ENCODE data around the gene GLCE.

Gene GLCE

GRCh38 chr15:69244798-69245197, 84.4 kb downstream of the GLCE start:
- Histone ChIP-seq H3K27me3 (ENCODE audit: control insufficient read depth, insufficient read depth, low read length) (no peaks in the 10 kb centered on the region), H3K4me1 (ENCODE audit: control insufficient read depth, insufficient read depth, low read length) (no peaks in the 10 kb centered on the region), H3K4me2 (ENCODE audit: low read length) (no peak overlapping the region), H3K36me3 (ENCODE audit: insufficient read depth, low read length) (no peaks in the 10 kb centered on the region), H3K9ac (ENCODE audit: low read depth, low read length) (no peak overlapping the region), H3K4me3 (ENCODE audit: low read length) (no peak overlapping the region), H3K9me3 (replicated peaks; ENCODE audit: low read length) (no peaks in the 10 kb centered on the region)

DNA sequence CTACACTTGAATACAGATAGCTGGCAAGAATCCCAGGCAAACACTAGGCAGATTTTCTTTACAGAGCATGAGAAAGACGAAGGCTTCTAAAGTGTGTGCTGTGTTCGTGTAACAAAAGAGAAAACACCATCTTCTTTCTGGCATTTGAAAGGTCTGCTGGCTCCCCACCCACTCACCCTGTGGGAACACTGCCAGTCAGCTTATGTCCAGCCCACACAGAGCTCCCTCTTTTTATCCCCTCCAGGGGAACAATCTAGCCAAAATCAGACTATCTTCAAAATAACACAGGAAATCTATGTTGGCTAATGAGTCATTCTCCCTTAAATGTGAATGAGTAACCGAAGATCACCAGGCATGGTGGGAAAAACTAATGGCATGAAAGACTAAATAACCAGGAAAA, 92.7 kb downstream of the GLCE start:
- H3K4me1 ChIP-seq (ENCODE audit: control insufficient read depth, insufficient read depth, low read length), result peaks cover 16% of the 10 kb centered on the region
- H3K9me3 ChIP-seq (replicated peaks; ENCODE audit: low read length), result no peaks in the 10 kb centered on the region
- no peaks in the 10 kb centered on the region for H3K27me3 ChIP-seq (ENCODE audit: control insufficient read depth, insufficient read depth, low read length)
- H3K4me3 ChIP-seq (ENCODE audit: low read length), result peak overlapping the region; percentile 39
- H3K36me3 ChIP-seq (ENCODE audit: insufficient read depth, low read length), result no peaks in the 10 kb centered on the region
- peak overlapping the region; percentile 74 for H3K4me2 ChIP-seq (ENCODE audit: low read length)
- H3K9ac ChIP-seq (ENCODE audit: low read depth, low read length), result peak overlapping the region; percentile 62

DNA sequence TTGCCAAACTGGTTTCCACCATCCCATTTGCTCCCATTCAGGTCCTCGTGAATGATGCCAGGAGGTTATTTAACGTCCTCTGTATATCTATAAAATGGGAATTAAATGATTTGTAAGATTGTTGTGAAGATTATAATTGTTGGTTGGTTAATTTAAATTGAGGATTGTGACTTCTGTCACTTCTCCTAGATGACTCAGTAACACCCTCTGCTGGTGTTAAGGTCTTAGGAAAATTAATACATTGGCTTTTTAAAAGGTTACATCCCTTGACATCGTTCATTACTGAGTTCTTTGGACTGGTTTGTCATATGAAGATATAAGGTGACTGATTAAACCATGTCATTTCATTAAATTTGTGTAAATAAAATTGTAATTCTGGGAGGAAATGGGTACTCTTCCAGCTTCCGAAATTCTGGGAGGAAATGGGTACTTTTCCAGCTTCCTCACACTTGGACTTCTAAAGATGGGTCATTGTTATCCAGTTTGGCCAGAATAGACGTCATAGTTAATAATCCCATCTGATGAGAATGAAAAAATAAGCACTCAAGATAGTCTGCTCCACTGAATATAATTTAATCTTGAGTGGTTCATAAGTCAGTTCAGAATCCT, 105.0 kb downstream of the GLCE start:
- no peak overlapping the region for H3K4me2 ChIP-seq (ENCODE audit: low read length)
- H3K4me1 ChIP-seq (ENCODE audit: control insufficient read depth, insufficient read depth, low read length), result no peaks in the 10 kb centered on the region
- H3K4me3 ChIP-seq (ENCODE audit: low read length), result no peak overlapping the region
- H3K27me3 ChIP-seq (ENCODE audit: control insufficient read depth, insufficient read depth, low read length), result no peaks in the 10 kb centered on the region
- no peaks in the 10 kb centered on the region for H3K9me3 ChIP-seq (replicated peaks; ENCODE audit: low read length)
- H3K36me3 ChIP-seq (ENCODE audit: insufficient read depth, low read length), result peaks cover 7% of the 10 kb centered on the region
- H3K9ac ChIP-seq (ENCODE audit: low read depth, low read length), result no peak overlapping the region

DNA sequence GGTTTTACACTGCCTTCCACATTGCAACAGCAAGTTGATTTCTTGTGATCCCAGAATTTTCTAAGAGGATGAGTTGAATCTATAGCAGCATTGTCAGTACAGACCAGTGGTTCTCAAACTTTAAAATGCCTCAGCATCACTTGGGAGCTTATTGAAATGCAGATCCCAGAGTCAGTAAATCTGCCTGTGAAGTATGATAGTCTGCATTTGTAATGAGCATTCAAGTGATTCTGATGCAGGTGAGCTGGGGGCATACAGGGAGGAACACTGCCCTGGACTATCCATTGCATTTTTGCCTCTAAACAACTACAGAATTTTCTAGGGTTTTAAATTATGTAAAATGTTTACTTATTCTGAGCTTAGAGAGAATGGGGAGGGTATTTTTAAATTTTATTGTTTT, 110.8 kb downstream of the GLCE start:
- Histone ChIP-seq H3K27me3 (ENCODE audit: control insufficient read depth, insufficient read depth, low read length) (no peaks in the 10 kb centered on the region), H3K4me2 (ENCODE audit: low read length) (no peak overlapping the region), H3K36me3 (ENCODE audit: insufficient read depth, low read length) (peaks cover 7% of the 10 kb centered on the region), H3K4me3 (ENCODE audit: low read length) (no peak overlapping the region), H3K4me1 (ENCODE audit: control insufficient read depth, insufficient read depth, low read length) (no peaks in the 10 kb centered on the region), H3K9me3 (replicated peaks; ENCODE audit: low read length) (no peaks in the 10 kb centered on the region), H3K9ac (ENCODE audit: low read depth, low read length) (no peak overlapping the region)

DNA sequence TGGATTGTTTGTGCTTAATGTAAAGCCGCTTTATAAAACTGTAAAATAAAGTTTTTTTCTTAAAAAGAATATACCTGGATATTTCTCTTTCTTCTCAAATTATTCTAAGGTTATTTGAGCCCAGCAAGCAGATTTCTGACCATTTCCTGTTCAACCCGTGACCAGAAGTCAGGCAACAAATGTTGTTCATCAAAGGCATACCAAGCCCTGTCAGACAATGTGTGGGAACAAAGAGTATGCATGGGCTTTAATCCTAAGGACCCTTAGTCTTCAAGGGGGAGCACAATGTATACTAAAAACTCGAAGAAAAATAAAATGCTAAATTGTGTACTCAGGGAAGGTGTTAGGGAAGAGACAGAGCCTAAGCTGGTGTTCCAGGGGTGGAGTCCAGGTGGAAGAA, 111.7 kb downstream of the GLCE start:
- Histone ChIP-seq H3K27me3 (ENCODE audit: control insufficient read depth, insufficient read depth, low read length) (no peaks in the 10 kb centered on the region), H3K9ac (ENCODE audit: low read depth, low read length) (no peak overlapping the region), H3K4me3 (ENCODE audit: low read length) (no peak overlapping the region), H3K4me1 (ENCODE audit: control insufficient read depth, insufficient read depth, low read length) (no peaks in the 10 kb centered on the region), H3K4me2 (ENCODE audit: low read length) (no peak overlapping the region), H3K36me3 (ENCODE audit: insufficient read depth, low read length) (peaks cover 7% of the 10 kb centered on the region), H3K9me3 (replicated peaks; ENCODE audit: low read length) (no peaks in the 10 kb centered on the region)

GRCh38 chr15:69272891-69273290, 112.5 kb downstream of the GLCE start:
- peaks cover 7% of the 10 kb centered on the region for H3K36me3 ChIP-seq (ENCODE audit: insufficient read depth, low read length)
- H3K9ac ChIP-seq (ENCODE audit: low read depth, low read length), result no peak overlapping the region
- no peaks in the 10 kb centered on the region for H3K4me1 ChIP-seq (ENCODE audit: control insufficient read depth, insufficient read depth, low read length)
- no peak overlapping the region for H3K4me2 ChIP-seq (ENCODE audit: low read length)
- H3K27me3 ChIP-seq (ENCODE audit: control insufficient read depth, insufficient read depth, low read length), result no peaks in the 10 kb centered on the region
- no peak overlapping the region for H3K4me3 ChIP-seq (ENCODE audit: low read length)
- no peaks in the 10 kb centered on the region for H3K9me3 ChIP-seq (replicated peaks; ENCODE audit: low read length)

- Histone ChIP-seq H3K36me3 (ENCODE audit: insufficient read depth, low read length) (no peaks in the 10 kb centered on the region), H3K27me3 (ENCODE audit: control insufficient read depth, insufficient read depth, low read length) (no peaks in the 10 kb centered on the region), H3K4me2 (ENCODE audit: low read length) (no peak overlapping the region), H3K4me1 (ENCODE audit: control insufficient read depth, insufficient read depth, low read length) (no peaks in the 10 kb centered on the region), H3K4me3 (ENCODE audit: low read length) (no peak overlapping the region), H3K9me3 (replicated peaks; ENCODE audit: low read length) (no peaks in the 10 kb centered on the region), H3K9ac (ENCODE audit: low read depth, low read length) (no peak overlapping the region)
Measured at GRCh38 chr15:69275074-69275670, 114.7 kb downstream of the GLCE start.

DNA sequence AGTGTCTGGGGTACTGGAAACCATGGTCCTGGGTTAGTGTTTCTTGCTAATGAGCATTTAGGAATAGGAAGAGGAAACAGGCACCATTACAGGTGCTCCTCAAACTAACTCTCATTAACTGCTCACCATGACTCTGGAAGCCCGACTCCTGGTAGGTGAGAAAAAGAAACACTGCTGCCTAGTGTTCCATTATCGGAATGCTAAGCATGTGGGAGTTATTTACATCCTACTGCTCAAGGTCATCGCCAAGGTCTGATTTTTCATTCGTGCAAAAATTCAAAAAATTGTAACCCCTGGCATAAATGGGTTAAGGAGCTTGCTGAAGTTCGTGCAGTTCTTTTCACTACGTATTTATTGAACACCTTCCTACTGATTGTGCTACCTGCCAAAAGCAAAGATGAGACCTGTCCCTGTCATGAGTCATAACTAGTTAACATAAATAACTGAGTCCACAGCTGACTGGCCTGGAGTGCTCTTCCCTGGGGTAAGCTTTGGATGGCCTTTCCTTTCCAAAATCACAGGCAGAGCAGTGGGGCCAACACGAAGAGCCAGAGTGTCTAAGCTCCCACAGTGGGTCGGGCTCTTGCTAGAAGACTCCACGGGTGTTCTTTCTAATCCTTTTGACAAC, 115.6 kb downstream of the GLCE start:
- Histone ChIP-seq H3K9me3 (replicated peaks; ENCODE audit: low read length) (no peaks in the 10 kb centered on the region), H3K36me3 (ENCODE audit: insufficient read depth, low read length) (no peaks in the 10 kb centered on the region), H3K4me1 (ENCODE audit: control insufficient read depth, insufficient read depth, low read length) (no peaks in the 10 kb centered on the region), H3K4me2 (ENCODE audit: low read length) (no peak overlapping the region), H3K27me3 (ENCODE audit: control insufficient read depth, insufficient read depth, low read length) (no peaks in the 10 kb centered on the region), H3K4me3 (ENCODE audit: low read length) (no peak overlapping the region), H3K9ac (ENCODE audit: low read depth, low read length) (no peak overlapping the region)

- H3K9ac ChIP-seq (ENCODE audit: low read depth, low read length), result no peak overlapping the region
- no peak overlapping the region for H3K4me3 ChIP-seq (ENCODE audit: low read length)
- H3K4me1 ChIP-seq (ENCODE audit: control insufficient read depth, insufficient read depth, low read length), result no peaks in the 10 kb centered on the region
- H3K4me2 ChIP-seq (ENCODE audit: low read length), result no peak overlapping the region
- no peaks in the 10 kb centered on the region for H3K9me3 ChIP-seq (replicated peaks; ENCODE audit: low read length)
- H3K36me3 ChIP-seq (ENCODE audit: insufficient read depth, low read length), result no peaks in the 10 kb centered on the region
- H3K27me3 ChIP-seq (ENCODE audit: control insufficient read depth, insufficient read depth, low read length), result no peaks in the 10 kb centered on the region
Measured at GRCh38 chr15:69277316-69277715, 116.9 kb downstream of the GLCE start.

DNA sequence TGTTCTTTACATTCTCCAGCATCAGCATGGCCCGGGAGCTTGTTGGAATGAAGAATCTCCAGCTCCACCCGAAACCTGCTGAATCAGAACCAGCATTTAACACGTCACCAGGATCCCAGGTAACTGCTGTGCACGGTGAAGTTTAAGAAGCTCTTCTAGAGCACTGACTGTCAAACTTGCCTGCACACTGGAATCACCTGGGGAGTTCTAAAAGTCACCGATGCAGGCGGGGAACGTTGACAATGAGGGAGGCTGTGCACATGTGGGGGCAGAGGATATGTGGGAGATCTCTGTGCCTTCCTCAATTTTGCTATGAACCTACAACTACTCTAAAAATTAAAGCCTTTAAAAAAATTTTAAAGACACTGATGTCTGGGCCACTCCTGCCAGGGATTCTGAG, 119.2 kb downstream of the GLCE start:
- H3K9me3 ChIP-seq (replicated peaks; ENCODE audit: low read length), result no peaks in the 10 kb centered on the region
- no peak overlapping the region for H3K4me3 ChIP-seq (ENCODE audit: low read length)
- no peaks in the 10 kb centered on the region for H3K4me1 ChIP-seq (ENCODE audit: control insufficient read depth, insufficient read depth, low read length)
- H3K36me3 ChIP-seq (ENCODE audit: insufficient read depth, low read length), result no peaks in the 10 kb centered on the region
- no peaks in the 10 kb centered on the region for H3K27me3 ChIP-seq (ENCODE audit: control insufficient read depth, insufficient read depth, low read length)
- no peak overlapping the region for H3K4me2 ChIP-seq (ENCODE audit: low read length)
- no peak overlapping the region for H3K9ac ChIP-seq (ENCODE audit: low read depth, low read length)

DNA sequence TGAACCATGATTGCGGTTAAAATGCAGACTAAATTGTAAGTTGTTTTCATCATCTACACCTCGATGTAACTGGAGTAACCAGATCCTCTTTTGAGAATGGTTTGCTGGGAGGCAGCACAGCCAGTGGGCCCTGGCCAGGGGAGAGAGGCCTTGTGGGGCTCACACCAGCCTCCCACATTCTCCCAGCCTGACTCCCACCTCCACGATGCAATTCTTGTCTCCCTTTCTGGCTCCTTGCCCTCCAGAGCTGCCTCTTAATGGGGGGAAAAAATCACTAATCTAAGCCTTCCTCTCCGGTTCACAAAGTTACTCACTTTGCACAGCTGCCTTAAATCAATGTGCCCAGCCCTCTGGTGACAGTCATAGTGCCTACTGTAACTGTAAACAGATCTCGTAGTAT, 120.3 kb downstream of the GLCE start:
- Histone ChIP-seq H3K36me3 (ENCODE audit: insufficient read depth, low read length) (no peaks in the 10 kb centered on the region), H3K9me3 (replicated peaks; ENCODE audit: low read length) (no peaks in the 10 kb centered on the region), H3K9ac (ENCODE audit: low read depth, low read length) (no peak overlapping the region), H3K27me3 (ENCODE audit: control insufficient read depth, insufficient read depth, low read length) (no peaks in the 10 kb centered on the region), H3K4me3 (ENCODE audit: low read length) (no peak overlapping the region), H3K4me2 (ENCODE audit: low read length) (no peak overlapping the region), H3K4me1 (ENCODE audit: control insufficient read depth, insufficient read depth, low read length) (no peaks in the 10 kb centered on the region)
